Bronchial epithelial cell (primary cell): ENCODE data around the gene AGXT. TPM values are rescaled to one million over a fixed set of nuclear protein-coding genes. Genes with fewer than 3 reads are reported as not detected.

Experiments
- DNase-seq: peaks from one replicate; pipeline ENCODE4 v3.0.0-alpha.2; 2010; ENCODE audit warnings: low read depth
- FAIRE-seq: peaks from 2 replicates; lab custom pipeline; 2011; peaks lifted over from hg19 to GRCh38; lab: Jason Lieb, UNC
- H3K27me3 ChIP-seq: 2 replicates; pipeline ENCODE4 v1.5.1; 2011; ENCODE audit warnings: low read length; ENCODE audit not compliant: control insufficient read depth, insufficient read depth
- H3K36me3 ChIP-seq: 2 replicates; pipeline ENCODE4 v1.5.1; 2011; ENCODE audit warnings: low read length; ENCODE audit not compliant: control insufficient read depth, insufficient read depth
- H3K4me3 ChIP-seq: 2 replicates; pipeline ENCODE4 v1.5.1; 2011; ENCODE audit warnings: mild to moderate bottlenecking, low read depth, low read length, control low read depth
- total RNA-seq: library from RNA; depleted of rRNA; stranded (reverse); fragments of >200 nt; gene quantifications from 2 replicates; pipeline ENCODE4 v1.2.1, GENCODE V29; 2014
- TF ChIP-seq, protein P1 (sequence below): IDR thresholded peaks from 2 replicates; pipeline ENCODE4 v1.5.1; 2011; ENCODE audit warnings: mild to moderate bottlenecking, moderate library complexity, low read length, control low read depth, inconsistent platforms; ENCODE audit not compliant: insufficient read depth, severe bottlenecking

Gene AGXT
- total RNA-seq, 1 donor from 2014 or later = not detected

DNA sequence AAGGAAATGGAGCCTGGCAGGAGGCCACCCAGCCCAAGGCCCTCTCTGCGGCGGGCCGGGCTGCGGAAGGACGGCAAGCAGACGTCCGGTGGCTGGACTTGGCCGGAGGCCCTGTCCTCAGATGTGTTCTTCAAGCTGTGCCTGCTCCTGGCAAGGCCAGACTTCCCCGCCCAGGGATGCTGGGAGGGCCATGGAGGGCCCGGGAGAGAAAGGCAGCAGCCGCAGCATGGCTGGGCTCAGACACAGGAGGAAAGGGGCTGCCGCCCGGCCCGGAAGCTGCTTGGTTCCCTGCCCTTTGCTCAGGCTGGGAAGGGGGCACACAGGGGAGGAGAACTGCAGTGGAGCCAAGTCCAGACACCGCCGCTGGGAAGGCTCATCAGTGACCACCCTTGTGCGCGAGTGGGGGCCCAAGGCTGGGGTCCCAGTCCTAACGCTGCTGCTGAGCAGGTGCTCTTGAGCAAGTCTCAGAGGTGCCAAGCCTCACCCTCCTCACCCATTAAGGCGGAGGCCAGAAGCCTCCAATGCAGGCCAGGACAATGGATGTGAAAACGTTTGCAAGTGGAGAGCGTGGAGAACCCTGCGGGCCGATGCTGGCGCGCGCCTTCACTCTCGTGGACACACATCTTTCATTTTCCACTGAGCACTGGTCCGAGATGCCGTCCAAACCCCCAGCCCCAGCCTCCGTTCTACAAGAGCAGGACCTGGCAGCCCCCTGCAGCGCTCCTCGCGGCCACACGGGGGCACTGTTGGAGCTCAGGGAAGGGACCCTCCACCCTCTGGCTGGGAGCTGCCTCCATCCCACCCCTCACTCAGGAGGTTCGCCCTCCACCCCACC is 45.4 kb downstream of the AGXT start:
- FAIRE-seq = peak; percentile 40

DNA sequence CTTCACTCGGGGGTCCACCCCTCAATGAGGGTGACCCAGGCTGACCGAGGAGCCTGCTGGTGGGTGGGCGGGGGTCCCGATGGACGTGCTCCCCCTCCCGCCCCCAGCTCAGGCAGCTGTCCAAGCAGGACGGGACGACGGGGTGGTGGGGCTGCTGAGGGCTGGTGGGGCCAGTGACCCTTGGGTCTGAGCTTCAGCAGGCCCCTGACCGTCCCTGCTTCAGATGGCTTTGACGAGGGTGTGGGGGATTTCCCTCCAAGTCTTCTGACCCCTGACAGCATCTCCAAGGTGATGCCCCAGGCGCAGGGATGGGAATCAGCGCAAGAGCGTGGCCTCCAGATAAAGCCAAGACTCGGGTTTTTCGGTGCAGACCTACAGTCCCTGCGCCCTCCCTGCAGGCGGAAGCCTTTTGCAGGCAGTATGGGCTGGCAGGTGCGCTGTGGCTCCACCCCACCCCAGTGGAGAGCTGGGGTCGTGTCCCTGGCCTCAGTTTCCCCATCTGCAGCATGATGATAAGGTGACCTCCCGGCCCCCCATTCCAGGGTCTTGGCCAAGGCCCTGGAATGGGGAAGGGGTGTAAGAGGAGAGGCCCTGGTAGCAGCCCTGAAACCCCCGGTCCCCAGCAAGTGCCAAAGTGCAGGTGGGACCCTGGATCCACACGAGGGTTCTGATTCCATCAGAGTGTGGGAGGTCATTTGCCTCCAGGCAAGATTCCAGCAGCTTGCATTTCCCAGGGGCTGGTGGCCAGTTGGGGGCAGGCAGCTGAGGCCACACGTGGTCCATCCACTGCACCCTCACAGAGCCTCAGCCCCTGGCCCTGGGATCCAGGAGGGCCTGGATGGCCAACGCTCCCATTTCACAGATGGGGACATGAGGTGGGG is 46.3 kb downstream of the AGXT start:
- peaks cover 17% of the 10 kb centered on the region for H3K27me3 ChIP-seq
- FAIRE-seq (no peak), DNase-seq (no peak)
- no peaks in the 10 kb centered on the region for H3K36me3 ChIP-seq
- TF ChIP-seq, protein P1, sequence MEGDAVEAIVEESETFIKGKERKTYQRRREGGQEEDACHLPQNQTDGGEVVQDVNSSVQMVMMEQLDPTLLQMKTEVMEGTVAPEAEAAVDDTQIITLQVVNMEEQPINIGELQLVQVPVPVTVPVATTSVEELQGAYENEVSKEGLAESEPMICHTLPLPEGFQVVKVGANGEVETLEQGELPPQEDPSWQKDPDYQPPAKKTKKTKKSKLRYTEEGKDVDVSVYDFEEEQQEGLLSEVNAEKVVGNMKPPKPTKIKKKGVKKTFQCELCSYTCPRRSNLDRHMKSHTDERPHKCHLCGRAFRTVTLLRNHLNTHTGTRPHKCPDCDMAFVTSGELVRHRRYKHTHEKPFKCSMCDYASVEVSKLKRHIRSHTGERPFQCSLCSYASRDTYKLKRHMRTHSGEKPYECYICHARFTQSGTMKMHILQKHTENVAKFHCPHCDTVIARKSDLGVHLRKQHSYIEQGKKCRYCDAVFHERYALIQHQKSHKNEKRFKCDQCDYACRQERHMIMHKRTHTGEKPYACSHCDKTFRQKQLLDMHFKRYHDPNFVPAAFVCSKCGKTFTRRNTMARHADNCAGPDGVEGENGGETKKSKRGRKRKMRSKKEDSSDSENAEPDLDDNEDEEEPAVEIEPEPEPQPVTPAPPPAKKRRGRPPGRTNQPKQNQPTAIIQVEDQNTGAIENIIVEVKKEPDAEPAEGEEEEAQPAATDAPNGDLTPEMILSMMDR = no peak
- no peak overlapping the region for H3K4me3 ChIP-seq

More for the DNA sequence above, 45.4 kb downstream of the AGXT start:
- TF ChIP-seq, protein P1 = peak; percentile 91
- DNase-seq = no peak
- peaks cover 17% of the 10 kb centered on the region for H3K27me3 ChIP-seq
- no peaks in the 10 kb centered on the region for H3K36me3 ChIP-seq
- H3K4me3 ChIP-seq = no peak overlapping the region

DNA sequence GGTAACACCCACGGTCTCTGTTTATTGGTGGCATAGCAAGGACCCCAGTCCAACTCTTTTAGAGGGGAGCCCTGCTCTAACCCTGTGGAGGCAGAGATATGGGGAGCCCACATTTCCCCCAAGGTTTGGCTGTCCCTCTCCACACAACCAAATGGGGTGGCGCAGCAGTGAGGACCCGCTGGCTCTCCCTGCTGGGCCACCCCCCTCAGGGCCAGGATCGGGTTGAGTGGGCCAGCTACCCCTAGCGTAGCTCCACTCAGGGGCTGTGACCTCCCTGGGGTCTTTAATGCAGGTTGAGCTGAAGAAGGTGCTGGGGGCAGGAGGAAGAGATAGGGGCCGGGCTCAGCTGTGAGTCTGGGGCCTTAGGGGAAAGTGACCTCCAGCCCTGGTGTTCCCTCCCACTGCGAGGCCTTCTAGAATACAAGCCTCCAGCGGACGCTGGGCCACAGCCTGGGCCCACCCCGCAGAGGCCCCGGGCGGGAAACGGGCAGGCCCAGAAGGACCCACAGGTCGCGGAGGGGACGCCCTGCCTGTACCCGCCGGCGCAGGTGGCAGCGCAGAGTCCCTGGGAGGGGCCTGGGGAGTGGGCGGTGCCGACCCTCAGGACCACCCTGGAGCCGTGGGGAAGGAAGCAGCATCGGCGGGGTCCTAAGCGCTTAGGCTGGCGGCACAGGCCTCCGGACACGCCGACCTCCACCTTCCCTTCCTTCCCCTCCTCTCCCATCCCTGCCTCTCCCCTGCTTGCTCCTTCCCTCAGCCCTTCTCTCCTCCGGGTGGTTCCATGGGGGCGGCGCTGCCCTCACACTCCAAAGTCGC is 47.1 kb downstream of the AGXT start:
- Histone ChIP-seq H3K36me3 (no peaks in the 10 kb centered on the region), H3K4me3 (no peak overlapping the region), H3K27me3 (peaks cover 14% of the 10 kb centered on the region)
- TF ChIP-seq, protein P1 = no peak
- no peak for DNase-seq
- no peak for FAIRE-seq

DNA sequence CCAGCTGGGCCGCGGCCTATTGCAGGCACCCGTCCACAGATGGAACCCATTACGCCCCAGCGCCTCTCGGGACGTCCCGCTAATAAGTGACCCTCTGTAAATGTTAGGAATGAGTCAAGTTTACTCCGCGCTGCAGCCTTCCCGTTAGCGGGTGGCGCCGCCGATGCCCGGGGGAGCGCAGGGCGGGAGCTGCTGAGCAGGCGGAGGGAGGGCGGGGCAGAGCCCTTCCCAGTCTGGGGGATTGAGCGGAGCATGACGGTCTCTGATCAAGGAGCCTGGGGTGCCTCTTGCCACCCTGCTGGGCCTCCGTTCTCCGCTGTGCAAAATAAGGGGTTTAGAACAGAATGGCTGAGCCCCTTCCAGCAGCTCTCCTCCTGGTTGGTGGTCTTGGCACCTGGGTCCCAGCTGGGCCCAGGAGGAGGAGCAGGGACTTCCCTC is 48.0 kb downstream of the AGXT start:
- no peak for DNase-seq
- TF ChIP-seq, protein P1 = no peak
- Histone ChIP-seq H3K4me3 (no peak overlapping the region), H3K27me3 (peaks cover 14% of the 10 kb centered on the region), H3K36me3 (no peaks in the 10 kb centered on the region)
- FAIRE-seq = no peak

DNA sequence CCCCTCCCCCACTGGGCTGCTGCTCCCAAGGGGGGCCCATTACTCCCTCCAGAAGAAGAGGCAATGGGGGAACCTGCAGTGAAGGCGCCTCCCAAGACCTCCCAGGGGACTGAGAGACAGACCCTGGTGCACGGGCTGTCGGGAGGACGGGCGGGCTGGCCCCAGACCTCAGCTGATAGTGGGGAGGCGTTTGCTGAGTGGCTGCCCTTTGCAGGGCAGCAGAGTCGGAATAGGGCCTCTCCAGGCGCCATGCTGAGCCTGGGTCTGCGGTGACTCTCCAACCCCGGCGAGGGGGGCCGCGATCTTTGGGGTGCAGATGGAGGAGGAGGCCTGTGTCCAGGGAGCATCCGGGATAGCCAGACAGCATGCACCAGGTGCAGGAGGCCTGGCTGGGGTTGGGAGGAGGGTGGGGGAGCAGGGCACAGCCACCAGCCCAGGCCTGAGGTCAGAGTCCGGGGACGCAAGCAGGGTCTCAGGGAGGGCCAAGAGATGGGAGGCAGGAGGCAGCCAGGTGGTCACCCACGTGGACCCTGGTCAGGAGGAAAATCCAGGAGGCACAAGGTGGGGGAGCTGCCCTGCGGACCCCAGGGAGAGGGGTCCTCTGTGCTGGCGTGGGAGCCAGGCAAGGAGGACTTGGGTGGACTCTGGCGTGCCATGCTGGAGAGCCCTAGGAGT is 48.5 kb downstream of the AGXT start:
- Histone ChIP-seq H3K4me3 (no peak overlapping the region), H3K27me3 (peaks cover 14% of the 10 kb centered on the region), H3K36me3 (no peaks in the 10 kb centered on the region)
- FAIRE-seq (no peak), DNase-seq (no peak)
- TF ChIP-seq, protein P1 = no peak
